Stimulated activated CD4-positive, alpha-beta T cell treated with anti-CD3 and anti-CD28 coated beads, TNF-alpha, amount 100 ng/mL, for 24 hours (primary cell): ENCODE data around the gene AGAP1.

ENCODE experiments used
- DNase-seq, 3 experiments: peaks; one replicate each; pipeline ENCODE4 v3.0.0-alpha.2; 2020; ENCODE audit warnings: low read depth in 3 of 3

Gene AGAP1

DNA sequence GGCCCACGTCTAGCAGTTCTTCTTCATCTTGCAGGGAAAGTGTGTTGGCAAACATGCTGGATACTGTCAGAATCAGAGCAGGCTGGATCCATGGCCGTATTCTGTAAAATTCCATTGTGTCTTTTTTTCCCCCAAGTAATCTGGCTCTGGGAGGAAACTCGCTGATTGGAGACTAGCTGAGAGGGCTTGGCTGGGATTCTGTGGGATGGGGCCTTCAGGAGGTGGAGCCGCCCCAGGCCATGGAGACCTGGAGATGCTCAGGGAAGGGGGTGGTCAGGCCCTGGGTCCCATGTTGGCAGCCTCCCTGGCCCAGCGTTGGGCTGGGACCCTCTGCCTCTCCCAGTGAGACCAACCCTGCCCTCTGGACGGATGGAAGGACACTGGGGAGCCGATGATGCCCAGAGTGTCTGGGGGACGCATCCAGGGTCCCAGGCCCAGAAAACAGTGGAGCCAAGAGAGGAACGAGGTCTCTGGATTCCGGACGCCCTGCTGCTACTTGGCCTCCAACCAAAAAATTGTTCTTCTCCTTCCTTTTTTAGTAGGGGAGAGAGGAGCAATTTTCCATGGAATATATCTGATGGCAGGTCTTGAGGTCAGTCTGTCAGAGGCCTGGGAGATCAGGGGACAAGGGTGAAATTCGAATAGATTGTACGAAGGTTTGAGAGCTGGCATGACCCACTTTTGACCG, 114.5 kb downstream of the AGAP1 start:
- no peak for DNase-seq

DNA sequence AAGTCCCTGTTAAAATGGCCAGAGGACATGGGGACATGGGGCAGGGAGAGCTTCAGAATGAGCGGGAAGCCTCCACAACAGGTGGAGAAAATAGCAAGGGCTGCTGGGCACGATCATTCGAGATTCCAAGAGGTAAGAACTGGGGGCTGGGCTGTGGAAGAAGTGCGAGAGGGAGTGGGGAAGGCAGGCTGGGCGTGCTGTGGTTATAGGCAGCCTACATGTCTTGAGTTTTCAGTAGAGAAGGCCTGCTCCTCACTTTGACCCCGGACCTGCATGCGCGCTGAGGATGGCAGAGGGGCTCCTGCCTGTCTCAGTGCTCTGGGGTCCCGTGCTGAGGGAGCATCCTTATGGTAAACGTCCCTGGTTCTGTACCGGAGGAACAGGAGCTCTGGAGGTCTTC, 115.5 kb downstream of the AGAP1 start:
- DNase-seq = no peak

GRCh38 chr2:235609746-235610145, 115.9 kb downstream of the AGAP1 start:
- no peak for DNase-seq

- no peak for DNase-seq
Observed at GRCh38 chr2:235610696-235611257, 116.9 kb downstream of the AGAP1 start.

GRCh38 chr2:235611349-235611748, 117.5 kb downstream of the AGAP1 start:
- no peak for DNase-seq

DNA sequence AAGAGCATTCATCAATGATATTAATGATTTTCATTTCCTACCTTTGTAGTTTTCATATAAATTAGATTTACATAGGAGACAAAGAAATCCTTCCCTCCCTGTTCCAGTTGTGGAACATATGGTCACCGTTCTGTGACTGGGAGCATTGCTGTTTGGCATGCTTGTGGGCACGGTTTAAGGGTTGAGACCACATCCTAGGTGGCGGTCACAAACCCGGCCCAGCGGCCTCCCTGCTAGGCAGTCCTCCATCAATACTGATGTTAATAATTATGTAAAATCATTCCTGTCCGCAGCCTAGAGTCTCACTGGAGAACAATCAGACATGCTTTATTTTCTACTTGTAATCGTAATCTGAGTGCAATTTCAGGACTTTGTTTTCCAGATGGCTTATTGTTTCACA, 117.9 kb downstream of the AGAP1 start:
- no peak for DNase-seq

GRCh38 chr2:235612181-235612950, 118.5 kb downstream of the AGAP1 start:
- DNase-seq = no peak

- DNase-seq = no peak
Observed at GRCh38 chr2:235613649-235614048, 119.8 kb downstream of the AGAP1 start.

DNA sequence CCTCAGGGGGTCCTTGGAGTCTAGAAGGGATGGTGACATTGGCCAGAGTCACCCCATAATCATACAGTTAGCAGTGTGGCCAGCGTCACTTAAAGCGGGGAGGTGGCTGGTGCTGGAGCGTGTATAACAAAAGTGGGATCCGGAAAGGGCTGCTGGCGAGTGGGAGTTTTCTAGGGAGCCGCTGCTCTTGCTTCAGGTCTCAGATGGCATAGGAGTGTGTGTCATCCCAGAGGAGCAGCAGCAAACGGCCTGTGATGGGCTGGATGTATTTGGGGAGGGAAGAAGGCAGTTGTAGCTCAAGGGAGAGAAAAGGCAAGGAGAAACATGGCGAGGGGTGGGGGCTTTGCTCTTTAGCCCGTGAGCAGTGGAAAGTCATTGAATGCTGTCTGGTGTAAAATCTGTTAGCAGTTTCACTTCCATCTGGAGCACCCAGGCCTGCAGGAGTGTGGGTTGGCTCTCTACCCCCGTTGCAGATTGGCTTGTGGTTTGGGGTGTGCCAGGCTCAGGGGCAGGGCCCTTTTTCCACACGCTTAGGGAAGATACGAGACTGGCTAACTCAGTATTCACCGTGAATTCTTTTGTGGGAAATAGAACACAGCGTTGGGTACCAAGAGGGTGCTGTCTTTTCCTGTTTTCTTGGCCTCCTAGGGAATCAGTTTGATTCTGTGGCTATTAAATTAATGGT, 120.5 kb downstream of the AGAP1 start:
- no peak for DNase-seq

- no peak for DNase-seq
Observed at GRCh38 chr2:235614900-235615712, 121.3 kb downstream of the AGAP1 start.

- no peak for DNase-seq
Observed at GRCh38 chr2:235616885-235617284, 123.0 kb downstream of the AGAP1 start.

DNA sequence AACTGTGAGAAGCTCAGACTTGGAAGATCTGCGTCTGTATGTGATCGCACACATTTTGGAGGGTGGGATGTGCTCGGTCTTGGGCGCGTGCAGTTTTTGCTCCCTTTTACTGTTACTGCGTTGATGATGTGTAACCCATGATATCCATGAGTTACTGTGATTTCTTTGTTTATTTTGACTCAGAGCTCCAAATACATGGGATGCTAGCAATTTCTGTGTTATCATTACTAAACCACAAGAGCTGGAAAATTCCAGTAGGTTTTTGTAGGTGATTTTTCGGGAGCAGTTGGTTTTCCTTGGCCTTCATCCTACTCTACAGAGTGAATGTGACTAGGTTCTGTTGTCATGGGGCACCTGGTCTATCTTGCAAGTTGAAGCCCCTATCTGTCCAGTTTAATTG, 124.2 kb downstream of the AGAP1 start:
- DNase-seq = no peak

GRCh38 chr2:235619544-235619943, 125.7 kb downstream of the AGAP1 start:
- DNase-seq = no peak

GRCh38 chr2:235621736-235622135, 127.9 kb downstream of the AGAP1 start:
- no peak for DNase-seq

DNA sequence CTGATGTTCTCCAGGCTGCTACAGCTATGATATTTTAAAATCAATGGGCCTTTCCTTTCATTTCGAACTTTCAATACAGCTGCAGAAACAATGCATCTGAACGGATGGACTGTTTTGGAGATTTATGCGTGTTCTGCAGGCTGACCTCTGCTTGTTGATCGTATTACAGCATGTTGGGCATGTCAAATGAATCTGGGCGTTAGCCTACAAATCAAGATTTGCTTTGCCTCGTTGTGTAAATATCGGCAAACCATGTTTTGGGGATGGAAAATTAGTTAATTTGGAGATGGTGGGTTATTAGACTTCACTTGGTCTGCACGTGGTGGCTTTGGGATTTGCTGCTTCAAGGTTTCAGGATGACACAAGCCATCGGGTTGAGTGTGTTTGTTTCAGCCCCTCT, 129.3 kb downstream of the AGAP1 start:
- no peak for DNase-seq

GRCh38 chr2:235623752-235624151, 129.9 kb downstream of the AGAP1 start:
- DNase-seq = no peak

- DNase-seq = no peak
Observed at GRCh38 chr2:235626658-235627057, 132.8 kb downstream of the AGAP1 start.

- DNase-seq = no peak
Observed at GRCh38 chr2:235627682-235628081, 133.8 kb downstream of the AGAP1 start.

GRCh38 chr2:235630718-235631296, 137.0 kb downstream of the AGAP1 start:
- DNase-seq = no peak

- no peak for DNase-seq
Observed at GRCh38 chr2:235634435-235635158, 140.8 kb downstream of the AGAP1 start.

GRCh38 chr2:235636546-235636945, 142.7 kb downstream of the AGAP1 start:
- no peak for DNase-seq
